Measurements from ENCODE around the gene MAGI2. TPM values are rescaled to one million over a fixed set of nuclear protein-coding genes. Genes with fewer than 3 reads are reported as not detected.

The MAGI2 gene
- total and polyA plus RNA-seq, 2 experiments from 2014 or later, result 10.4 to 26.4 TPM

DNA sequence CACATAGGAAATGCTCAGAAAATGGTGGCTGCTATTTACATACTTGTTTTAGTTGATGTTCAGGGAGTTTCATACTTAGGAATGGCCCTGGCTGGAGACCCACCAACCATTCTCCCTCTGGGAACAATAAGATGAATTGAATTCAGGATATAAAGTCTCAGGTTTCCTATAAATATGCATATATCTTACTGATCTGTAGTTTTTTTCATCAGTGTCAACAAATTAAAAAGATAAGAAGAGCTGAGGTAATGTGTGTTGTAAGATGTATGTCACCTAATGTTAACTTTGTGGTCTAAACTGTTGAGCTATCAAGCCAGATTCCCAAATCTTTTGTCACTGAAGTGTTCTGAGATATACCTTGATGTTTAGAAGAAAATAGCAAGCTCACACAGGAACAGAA is 457.5 kb downstream of the MAGI2 start (continued):
- TF ChIP-seq CTCF (conservative IDR thresholded peaks at IDR 0.05; ENCODE audit: low read depth in 2 of 2) (no peak), EZH2 (IDR thresholded peaks at IDR 0.05; ENCODE audit: low read depth, unreplicated experiment) (no peak), NANOG (IDR thresholded peaks at IDR 0.05; ENCODE audit: borderline replicate concordance) (no peak), ZNF331 (CRISPR knock-in tag; IDR thresholded peaks at IDR 0.05; ENCODE audit: low read depth) (no peak)

DNA sequence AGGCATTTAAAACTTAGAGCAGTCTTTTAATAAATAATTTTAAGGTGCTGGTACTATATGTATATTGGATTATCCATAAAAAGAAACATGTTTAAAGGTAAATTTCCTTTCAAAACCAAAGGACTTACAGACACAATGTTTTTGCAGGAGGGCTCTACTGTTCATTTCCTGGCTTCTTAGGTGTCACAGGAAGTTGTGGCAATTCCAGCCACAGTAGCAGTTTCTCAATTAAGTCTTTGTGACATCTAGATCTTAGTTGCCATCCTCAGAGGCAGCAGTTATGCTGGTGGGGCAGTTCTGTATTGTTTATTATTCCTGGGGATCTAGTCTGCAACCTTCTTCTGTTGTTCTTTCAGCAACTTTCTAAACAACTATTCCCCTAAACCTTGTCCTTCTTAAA is 460.1 kb downstream of the MAGI2 start:
- Histone ChIP-seq H3K9me2 (ENCODE audit: insufficient read depth) (0 out of 2 replicates have a peak, but pooled peaks cover 5% of the 10 kb centered on the region), H3K36me3 (ENCODE audit: insufficient read depth) (no peaks in the 10 kb centered on the region), H3K79me2 (replicated peaks; ENCODE audit: insufficient read depth) (no peaks in the 10 kb centered on the region), H3K27ac (ENCODE audit: low read depth) (no peak overlapping the region), H3K27me3 (ENCODE audit: insufficient read depth) (no peaks in the 10 kb centered on the region), H3K4me2 (no peak overlapping the region), H3K4me3 (no peak overlapping the region), H3K4me1 (ENCODE audit: insufficient read depth) (no peaks in the 10 kb centered on the region), H2AFZ (no peak overlapping the region; the same call in 1 of the 2 replicates), H3F3A (replicated peaks; ENCODE audit: low read depth) (no peaks in the 10 kb centered on the region), H4K20me1 (replicated peaks; ENCODE audit: insufficient read depth) (no peaks in the 10 kb centered on the region)
- Mint-ChIP-seq H3K4me1 (no peaks in the 10 kb centered on the region), H3K9me3 (no peaks in the 10 kb centered on the region), H3K4me3 (no peak overlapping the region), H3K27ac (no peak overlapping the region), H3K27me3 (ENCODE audit: insufficient read depth, low read depth, poor library complexity) (no peaks in the 10 kb centered on the region), H3K36me3 (ENCODE audit: low read depth) (no peaks in the 10 kb centered on the region)
- no peak for ATAC-seq
- DNase-seq (ENCODE audit: low spot score), result no peak
- TF ChIP-seq JUNB (IDR thresholded peaks at IDR 0.05; ENCODE audit: unreplicated experiment) (no peak), POLR2AphosphoS5 (IDR thresholded peaks at IDR 0.05; ENCODE audit: low read depth) (no peak), ZNF462 (CRISPR knock-in tag; IDR thresholded peaks at IDR 0.05) (no peak), ZNF114 (CRISPR knock-in tag; IDR thresholded peaks at IDR 0.05) (no peak), STAT1 (IDR thresholded peaks at IDR 0.05; ENCODE audit: unreplicated experiment) (no peak), NANOG (IDR thresholded peaks at IDR 0.05; ENCODE audit: borderline replicate concordance) (no peak), EZH2 (IDR thresholded peaks at IDR 0.05; ENCODE audit: low read depth, unreplicated experiment) (no peak), ZNF331 (CRISPR knock-in tag; IDR thresholded peaks at IDR 0.05; ENCODE audit: low read depth) (no peak)
- TF ChIP-seq, protein P1, sequence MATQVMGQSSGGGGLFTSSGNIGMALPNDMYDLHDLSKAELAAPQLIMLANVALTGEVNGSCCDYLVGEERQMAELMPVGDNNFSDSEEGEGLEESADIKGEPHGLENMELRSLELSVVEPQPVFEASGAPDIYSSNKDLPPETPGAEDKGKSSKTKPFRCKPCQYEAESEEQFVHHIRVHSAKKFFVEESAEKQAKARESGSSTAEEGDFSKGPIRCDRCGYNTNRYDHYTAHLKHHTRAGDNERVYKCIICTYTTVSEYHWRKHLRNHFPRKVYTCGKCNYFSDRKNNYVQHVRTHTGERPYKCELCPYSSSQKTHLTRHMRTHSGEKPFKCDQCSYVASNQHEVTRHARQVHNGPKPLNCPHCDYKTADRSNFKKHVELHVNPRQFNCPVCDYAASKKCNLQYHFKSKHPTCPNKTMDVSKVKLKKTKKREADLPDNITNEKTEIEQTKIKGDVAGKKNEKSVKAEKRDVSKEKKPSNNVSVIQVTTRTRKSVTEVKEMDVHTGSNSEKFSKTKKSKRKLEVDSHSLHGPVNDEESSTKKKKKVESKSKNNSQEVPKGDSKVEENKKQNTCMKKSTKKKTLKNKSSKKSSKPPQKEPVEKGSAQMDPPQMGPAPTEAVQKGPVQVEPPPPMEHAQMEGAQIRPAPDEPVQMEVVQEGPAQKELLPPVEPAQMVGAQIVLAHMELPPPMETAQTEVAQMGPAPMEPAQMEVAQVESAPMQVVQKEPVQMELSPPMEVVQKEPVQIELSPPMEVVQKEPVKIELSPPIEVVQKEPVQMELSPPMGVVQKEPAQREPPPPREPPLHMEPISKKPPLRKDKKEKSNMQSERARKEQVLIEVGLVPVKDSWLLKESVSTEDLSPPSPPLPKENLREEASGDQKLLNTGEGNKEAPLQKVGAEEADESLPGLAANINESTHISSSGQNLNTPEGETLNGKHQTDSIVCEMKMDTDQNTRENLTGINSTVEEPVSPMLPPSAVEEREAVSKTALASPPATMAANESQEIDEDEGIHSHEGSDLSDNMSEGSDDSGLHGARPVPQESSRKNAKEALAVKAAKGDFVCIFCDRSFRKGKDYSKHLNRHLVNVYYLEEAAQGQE (IDR thresholded peaks at IDR 0.05; ENCODE audit: unreplicated experiment), result no peak
- TF ChIP-seq, protein P2, sequence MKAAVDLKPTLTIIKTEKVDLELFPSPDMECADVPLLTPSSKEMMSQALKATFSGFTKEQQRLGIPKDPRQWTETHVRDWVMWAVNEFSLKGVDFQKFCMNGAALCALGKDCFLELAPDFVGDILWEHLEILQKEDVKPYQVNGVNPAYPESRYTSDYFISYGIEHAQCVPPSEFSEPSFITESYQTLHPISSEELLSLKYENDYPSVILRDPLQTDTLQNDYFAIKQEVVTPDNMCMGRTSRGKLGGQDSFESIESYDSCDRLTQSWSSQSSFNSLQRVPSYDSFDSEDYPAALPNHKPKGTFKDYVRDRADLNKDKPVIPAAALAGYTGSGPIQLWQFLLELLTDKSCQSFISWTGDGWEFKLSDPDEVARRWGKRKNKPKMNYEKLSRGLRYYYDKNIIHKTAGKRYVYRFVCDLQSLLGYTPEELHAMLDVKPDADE (IDR thresholded peaks at IDR 0.05), result no peak
